GM21390 (cell line): ENCODE measurements around the gene PCYT2.

ENCODE experiments used
- ATAC-seq: cut with Tn5 transposase; IDR thresholded peaks from one replicate; pipeline ENCODE4 v1.9.1; 2021; ENCODE audit not compliant: unreplicated experiment

The PCYT2 gene

DNA sequence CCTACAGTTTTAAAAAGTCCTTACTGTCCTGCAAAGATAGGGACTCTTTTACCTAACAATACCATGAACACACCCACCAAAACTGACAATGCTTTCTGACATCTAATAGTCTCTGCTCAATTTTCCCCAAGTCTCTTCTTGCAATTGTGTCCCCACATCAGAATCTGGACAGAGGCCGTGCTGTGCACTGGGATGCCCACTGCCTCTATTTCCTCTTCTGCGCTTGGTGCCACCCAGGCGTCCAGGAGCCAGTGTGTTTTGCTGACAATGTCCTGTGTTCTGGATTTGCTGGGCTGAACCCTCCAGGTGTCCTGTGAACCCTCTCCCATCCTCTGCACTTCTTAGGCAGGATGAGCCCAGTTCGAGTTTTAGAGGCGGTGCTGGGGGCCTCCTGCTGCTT lies 33.6 kb downstream of the PCYT2 start:
- ATAC-seq = no peak

DNA sequence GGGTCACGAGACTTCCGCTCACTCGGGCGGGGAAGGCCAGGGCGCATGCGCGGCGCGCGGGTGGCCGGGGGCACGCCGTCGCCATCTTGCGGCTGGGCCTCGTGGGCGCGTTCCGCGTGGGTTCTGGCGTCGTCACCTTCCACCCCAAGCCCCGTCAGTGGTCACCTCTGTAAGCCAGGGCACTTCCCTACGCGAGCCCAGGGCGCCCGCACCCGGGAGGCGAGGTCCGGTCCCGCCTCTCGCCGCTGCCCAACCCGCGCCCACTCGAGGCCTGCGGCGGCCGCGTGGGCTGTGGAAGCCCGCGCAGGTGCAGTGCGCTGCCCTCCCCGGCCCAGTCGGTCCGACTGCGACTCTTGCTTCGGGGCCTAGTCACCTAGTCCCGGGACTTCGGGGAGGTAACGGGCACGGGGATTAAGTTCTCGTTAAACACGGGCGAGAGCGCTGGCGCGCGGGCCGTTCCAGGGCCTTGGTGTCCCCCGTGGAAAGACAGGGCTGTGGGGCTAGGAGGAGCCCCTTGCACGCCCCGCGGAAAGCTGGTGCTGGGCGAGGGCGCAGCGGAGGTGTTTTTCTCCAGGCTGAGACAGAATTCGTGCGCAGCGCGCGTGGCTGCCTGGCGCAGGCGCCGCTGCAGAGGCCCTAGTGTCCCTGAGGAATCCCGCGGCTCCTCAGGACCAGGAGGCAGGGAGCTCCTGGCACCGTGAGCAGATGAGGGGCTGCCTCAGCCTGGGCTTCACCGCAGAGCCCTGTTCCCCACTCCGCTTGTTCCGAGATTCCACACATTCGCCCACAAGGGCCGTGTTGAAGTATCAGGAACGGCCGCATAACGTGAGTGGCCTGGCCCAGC lies 39.6 kb downstream of the PCYT2 start:
- ATAC-seq = no peak

DNA sequence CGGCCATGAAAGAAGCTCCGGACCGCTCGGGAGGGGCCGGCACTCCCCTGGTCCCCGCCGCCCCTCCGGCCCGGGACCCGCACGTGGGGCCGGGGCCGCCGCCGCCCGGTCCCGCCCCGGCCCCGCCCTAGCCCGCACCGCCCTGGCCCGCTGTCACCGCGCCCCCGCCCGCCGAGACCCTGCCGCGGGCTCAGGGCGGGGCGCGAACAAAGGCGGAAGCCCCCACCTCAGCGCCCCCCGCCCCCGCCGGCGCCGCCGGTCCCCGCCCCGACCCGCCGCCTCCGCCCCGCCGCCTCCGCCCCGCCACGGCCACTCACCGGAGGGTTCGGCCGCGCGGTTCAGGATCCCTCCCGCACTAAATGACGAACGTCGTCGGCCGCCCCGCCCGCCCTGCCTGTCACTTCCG lies 40.2 kb downstream of the PCYT2 start, which contains the start of gene ARHGDIA:
Gene ARHGDIA, minus strand, starts transcription at position 357 of the 406 bp plus-strand sequence. CDS start 1,407 bp downstream, outside the sequence.
- no peak for ATAC-seq

DNA sequence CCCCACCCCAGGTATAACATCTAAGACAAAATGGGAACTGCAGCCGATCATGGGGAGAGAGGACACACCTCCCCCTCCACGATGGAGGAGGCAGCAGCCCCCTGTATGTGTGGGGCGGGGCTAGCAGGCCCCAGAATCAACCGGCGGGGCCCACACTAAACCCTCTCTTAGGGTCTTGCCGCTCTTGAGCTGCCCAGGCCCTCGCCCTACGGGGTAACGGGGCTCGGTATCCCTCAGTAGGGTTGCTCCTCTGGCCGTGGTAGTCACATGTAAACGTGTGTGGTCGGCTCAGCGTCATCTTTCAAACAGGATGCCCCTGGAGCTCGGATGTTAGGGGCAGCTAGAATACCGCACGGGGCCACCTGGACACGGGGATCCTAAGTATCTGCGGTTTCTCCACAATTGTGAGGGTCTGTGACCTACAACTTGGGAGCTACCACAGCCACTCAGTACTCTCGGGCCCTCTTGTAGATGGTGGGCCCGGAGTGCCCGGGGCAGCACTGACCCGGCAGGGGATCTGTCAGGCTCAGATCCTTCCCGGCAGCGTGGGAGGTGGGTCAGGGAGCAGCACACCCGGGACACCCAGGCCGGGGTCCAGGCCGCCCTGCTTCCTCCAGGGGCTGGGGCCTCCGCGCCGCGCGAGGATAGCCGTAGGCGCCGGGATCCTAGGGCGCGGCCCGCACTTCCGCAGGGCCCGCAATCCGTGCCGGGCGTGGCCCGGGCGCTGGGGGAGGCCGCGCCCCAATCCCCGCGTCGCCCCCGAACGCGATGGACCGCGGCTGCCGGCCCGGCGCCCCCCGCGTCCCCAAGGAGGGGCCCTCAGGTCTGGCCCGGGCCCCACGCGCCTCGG lies 40.8 kb downstream of the PCYT2 start:
- ATAC-seq = no peak

DNA sequence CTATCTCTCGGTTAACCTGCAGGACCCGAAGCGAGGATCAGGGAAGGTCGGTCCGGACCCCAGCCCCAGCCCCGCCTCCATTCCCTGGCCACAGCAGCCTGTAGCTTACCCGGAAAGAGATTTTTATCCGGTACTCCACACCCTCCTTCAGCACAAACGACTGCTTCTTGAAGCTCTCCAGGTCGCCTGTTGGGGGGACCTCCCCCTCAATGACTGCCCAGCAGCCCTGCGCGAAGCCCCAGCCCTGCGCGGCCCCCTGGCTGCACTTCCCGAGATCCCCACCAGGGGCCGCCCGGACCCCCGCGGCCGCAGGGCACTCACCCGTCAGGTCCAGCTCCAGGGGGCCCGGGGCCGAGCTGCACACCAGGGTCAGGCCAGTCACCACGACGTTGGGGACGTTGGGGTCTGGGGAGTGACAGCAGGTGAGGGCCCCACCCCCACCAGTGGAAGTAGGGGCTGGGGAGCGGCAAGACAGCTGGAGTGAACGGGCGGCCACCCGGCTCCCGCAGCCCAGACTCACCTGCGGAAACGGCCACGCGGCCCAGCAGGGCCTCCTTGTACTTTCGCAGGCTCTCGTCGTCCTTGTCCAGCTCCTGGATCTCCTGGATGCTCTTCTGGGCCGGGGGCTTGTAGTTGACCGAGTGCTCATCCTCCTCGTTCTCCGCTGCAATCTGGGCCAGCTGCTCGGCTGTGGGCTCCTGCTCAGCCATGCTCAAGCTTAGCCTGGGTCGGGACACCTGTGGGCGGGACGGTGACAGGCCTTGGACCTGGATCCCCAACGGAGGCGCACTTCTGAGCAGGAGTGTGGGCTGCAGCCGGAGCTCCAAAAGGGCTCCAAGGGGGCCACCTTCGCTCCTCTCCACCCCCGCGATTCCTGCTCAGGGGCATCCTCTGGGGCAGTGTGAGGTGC lies 41.7 kb downstream of the PCYT2 start:
- no peak for ATAC-seq

DNA sequence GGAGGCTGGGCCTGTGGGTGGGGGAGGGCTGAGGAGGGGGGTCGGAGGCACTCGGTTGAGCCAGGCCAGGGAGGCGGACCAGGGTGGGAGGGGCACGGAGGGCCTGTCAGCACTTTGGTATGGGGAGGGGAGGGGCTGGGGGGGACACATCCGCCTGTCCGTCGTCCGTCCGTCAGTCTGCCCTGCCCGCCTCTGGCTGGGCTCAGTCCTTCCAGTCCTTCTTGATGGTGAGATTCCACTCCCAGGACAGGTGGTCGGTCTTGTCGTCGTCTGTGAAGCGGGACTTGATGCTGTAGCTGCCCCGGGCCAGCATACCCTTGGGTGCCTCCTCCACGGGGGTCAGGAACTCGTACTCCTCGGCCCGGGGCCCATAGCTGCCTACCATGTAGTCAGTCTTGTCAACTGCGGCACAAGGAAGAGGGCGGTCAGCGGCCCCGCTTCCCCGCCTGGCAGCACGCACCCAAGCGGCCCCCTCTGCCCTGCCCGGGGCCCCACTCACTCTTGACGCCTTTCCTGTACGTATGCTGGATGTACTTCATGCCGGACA lies 42.5 kb downstream of the PCYT2 start:
- no peak for ATAC-seq

DNA sequence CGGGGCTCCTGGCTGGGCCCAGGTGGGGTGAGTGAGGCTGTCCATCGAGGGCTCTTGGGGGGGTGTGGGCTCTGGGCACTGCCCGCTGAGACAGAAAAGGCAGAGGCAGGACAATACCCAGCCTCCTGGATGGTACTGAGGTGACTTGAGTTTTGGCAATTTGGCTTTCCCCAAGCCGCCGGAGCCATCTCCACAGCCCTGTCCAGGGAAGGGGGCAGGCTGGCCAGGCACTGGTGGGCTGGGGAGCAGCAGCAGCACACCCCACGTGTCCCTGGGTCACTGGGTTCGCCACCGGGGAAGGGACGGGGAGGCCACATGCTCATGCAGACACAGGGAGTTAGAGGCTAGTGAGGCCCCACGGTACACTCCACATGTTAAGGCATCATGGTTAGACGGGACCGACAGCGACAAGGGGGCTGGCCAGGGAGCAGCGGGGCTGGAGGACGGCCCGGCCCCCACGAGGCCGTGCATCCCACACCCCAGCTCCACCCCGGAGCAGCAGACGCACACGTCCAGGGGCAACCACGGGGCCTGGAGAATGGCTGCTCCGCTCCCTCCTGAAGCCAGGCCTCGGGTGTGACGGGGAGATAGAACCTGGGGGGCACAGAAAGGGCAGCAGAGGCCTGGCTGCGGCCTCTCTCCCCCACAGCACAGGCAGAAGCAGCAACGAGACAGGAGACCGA lies 43.1 kb downstream of the PCYT2 start:
- no peak for ATAC-seq

DNA sequence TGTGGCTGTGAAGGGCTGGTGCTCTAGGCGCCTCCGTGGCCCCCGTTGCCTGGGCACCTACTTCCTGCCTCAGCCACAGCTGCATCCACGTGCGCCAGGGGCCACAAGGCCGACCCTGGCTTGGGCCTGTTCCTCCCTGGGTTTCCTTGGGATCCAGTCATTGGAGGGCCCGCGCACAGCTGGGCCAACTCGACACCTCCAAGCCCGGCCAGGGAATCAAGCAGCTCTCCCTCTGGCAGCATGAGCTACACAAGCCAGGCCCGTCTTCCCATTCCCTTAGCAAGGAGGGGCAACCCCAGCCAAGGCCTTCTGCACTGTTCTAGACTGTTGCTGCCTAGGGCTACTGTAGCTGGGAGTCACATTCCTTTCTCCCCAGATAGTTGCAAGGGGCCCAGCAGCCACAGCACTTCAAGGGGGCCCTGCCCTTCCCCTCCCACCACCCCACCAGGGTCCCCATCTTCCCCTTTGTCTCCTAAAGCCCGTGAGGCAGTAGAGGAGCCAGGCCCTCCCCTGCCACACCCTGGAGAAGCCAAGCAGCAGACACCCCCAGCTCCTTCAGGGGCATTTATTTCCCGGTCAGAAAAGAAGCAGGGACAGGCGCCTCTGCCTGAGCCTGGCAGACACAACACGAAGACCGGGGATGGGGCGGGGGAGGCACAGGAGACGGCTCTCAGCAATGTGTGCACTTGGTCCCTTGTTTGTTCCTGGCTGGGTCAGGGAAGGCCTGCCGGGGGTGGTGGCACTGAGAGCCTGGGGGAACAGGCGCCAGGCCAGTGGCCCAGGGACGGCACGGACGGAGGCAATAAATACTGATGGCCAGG lies 43.8 kb downstream of the PCYT2 start:
- no peak for ATAC-seq

DNA sequence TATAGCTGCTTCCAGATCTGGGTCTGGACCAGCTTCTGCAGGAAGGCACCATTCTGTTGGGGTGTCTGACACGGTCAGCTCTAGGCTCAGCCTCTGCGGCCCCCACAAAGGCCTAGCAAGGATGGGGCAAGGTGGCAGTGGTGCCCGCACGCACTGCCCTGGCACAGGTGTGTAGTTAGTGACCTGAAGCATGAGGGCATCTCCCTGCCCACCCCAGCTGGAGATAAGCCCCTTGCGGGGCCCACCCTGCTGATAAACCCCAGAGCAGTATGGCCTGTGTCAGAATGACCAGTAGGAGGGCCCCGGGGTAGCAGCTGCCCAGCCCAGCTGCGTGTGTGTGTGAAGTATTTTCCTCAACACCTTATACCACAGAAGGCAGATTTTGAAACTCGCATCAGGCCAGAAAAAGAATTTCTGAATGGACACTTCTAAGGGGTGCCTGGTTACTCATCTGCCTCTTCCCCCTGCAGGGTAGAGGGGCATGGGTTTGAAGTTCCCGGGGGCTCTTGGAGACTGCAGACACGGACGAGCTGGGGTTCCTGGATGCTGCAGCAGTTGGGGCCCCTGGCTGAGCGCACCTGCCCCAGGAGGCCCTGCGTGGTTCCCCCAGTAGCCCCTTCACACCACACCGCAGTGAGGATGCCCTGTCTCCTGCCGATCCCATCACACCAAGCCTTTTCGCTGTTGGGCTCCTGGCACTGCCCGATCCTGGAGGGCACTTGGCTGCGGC lies 44.6 kb downstream of the PCYT2 start:
- no peak for ATAC-seq

DNA sequence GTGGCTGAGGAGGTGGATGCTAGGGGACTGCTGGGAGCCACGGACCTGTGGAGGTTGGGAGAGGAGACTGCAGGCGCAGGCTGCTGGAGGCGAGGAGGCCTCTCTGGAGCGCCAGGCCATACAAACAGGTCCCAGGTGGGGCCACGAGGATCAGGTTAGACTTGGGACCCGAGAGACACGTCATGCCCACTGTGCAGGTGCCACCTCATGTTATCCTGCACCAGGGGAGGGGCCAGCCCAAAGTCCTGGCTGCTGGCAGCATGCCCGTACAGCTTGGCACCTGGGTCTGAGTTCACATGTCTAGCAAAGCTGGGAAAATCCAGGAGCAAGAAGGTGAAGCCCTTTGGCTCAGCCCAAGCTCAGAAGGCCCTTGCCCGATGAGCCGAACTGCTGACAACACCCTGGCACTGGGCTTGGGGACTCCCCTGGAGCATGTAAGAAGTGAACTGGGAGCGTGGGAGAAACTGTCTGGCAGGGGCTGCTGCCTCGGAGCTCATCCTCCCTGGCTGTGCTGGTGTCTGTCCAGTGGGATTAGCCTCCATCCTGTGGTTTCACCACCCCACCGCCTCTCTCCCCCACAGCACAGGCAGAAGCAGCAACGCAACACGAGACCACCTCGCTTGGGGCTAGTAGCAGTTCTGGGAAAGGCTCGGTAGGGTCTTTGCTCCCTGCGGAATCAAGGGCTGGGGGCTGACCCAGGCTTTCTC lies 45.3 kb downstream of the PCYT2 start:
- no peak for ATAC-seq

DNA sequence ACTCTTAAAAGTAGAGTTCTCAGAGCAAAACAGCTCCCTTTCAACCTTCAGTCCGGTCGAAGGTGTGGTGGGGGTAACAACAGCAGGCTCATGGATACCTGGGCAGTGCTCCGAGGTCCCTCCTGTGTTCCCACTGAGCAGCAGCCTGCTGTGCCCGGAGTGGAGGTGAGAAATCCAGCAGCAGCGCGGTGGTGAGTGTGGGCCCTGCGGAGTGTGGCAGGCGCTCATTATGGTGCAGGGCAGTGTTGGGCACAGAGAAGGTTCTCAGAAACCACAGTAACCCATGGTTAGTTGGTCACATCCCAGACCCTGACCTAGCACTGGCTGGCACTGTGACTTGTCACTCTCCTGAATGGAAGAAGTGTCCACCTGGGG lies 45.9 kb downstream of the PCYT2 start:
- no peak for ATAC-seq

DNA sequence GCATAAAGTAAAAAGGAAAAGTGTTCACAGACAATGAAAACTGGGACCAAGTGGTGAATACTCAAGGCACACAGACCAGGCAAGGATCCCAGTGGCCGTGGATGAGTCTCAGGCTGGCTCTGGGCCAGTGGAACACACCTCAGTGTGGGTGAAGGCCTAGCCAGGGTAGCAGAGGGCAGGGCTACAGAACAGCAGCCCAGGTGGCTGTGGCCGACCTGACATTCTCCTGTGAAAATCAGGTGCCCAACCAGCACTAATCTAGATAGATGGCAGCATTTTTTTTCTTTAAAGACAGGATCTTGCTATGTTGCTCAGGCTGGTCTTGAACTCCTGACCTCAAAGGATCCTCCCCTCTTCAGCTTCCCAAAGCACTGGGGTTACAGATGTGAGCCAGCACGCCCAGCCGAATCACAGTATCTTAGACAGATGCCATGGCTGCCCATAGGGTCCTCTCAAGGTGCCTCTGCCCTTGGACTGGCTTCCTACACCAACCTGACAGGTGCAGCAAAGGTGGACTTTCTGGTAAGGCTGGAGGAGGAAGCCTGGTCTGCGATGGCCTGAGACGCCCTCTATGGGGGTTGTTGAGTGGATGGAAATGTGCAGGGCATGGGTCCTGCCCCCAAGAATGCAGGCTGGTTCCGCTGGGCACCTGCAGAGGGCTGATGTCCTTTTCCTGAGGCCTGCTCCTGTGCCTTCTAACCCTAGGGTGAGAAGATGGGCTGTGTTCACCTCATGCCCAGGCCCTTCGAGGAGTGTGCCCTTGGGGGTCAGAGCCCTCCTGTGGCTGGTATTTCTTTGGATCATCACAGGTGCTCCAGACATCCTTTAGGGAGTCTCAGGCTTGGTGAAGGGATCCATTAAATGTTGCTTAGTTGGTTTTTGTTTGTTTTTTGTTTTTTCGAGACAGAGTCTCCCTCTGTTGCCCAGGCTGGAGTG lies 47.1 kb downstream of the PCYT2 start:
- ATAC-seq = no peak

DNA sequence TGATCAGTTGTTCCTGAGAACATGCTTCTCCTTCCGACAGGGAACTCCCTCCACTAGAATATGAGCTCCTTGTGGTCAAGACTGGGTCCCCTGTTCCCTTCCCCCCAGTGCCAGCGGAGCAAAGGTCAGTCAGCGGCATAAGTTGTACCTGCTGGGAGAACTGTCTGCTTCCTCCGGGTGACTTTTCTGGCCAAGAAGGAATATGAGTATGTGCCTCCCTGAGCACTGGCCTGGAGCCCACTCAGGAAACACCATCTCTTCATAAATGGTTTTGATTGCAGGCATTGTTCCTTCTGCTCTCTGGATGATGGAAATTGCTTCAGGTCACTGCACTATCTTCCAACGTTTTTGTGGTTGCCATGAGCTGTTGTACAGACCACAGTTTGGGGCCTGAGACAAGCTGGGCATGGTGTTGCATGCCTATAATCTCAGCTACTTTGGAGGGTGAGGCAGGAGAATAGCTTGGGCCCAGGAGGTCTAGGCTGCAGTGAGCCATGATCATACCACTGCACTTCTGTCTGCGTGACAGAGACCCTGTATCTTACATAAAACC lies 48.0 kb downstream of the PCYT2 start:
- no peak for ATAC-seq

DNA sequence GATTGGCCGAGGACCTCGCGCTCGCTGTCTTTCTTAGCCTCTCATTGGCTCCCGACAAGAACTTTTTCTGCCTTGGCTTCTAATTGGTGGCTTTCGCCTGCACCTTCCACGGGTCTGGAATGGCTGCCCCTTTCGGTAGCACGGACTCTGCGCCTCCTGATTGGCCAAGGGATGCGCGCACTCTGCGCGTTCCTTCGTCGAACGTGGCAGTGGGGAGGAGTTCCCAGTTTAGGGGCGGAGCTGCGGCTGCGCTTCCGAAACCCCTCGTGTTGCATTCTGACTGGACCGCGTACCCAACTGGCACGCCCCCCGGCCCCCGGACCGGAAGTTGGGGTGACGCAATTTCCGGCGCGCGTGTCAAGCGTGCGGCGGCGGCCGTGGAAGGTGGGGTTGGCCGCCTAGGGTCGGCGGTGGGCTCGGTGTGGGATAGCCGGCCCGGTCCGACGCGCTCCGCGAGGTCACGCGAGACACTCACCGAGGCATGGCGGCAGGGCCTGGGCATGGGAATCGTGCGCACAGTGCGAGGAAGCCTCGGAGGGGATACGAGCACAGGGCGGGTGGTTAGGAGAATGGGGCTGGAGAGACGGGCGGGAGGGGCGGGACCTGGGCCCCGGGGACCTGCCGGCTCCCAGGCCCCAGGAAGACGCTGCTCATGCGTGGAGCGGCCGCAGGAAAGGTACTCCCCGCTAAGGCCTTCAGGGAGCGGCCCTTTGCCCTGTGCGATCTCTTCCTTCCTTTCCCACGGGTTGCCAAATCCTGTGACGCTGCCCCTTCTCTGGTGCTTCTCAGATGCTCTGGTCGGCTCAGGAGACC lies 50.2 kb downstream of the PCYT2 start:
- peak; percentile 77 for ATAC-seq

DNA sequence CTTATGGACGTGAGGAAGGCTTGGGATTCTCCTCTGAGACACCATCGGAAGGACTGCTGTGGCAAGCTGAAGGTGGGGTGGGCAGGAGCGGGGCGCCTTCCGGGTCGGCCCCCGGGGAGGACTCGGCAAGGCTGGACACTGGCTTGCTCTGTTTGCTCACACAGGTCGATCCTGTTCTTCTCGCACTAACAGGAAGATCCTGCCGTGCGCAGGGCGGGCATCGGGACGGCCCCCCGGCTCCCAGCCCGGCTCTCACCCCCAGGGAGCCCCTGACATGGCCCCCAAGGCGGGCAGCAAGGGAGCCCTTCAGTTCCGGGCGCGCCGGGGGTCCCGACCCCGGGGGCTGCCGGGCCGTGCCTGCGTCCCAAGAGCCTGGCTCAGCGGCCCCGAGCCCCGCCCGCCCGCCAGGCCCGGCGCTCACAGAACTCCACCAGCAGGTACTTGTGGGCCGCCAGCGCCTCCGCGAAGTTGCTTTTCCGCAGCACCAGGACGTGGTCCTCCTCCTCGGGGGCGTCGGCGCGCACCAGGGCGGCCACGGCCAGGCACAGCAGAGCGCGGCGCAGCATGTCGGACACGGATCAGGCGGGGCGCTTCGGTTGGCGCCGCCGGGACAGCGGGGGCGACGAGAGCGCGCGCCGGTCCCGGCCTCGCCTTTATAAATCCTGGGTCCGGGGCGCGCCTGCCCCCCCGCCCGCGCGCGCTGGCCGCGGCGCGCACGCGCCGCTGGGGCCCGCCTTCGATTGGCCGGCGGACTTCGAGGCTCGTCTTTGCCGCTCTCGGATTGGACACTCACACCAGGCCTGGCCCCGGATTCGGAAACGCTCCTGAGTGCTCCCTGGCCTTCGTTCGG lies 51.1 kb downstream of the PCYT2 start, which contains the start of gene P4HB:
Gene P4HB, minus strand, starts transcription at position 630 of the 850 bp plus-strand sequence. Its CDS starts 64 bp downstream, at position 566.
- ATAC-seq = peak; percentile 2
